KMS-11 (cell line): ENCODE results near the gene BLVRA.
"Not testable (repeated sequence)": the region's sequence is repeated elsewhere in the genome, so short reads cannot be mapped to it uniquely, and the experiment has no call there.

ENCODE experiments used
- H2AFZ ChIP-seq: fragments of 200-600 bp; sonication (generic); 2 replicates; pipeline ENCODE4 v1.6.1; 2016; ENCODE audit warnings: antibody characterized with exemption, mixed run types, low read depth
- H3K27ac ChIP-seq: fragments of 200-600 bp; sonication (generic); 2 replicates; pipeline ENCODE4 v1.6.1; 2016; ENCODE audit warnings: mild to moderate bottlenecking, mixed run types
- H3K27me3 ChIP-seq: fragments of 200-600 bp; sonication (generic); 2 replicates; pipeline ENCODE4 v1.6.1; 2017; ENCODE audit warnings: mild to moderate bottlenecking, low read depth, mixed run types, moderate library complexity; ENCODE audit not compliant: insufficient read depth
- H3K36me3 ChIP-seq: fragments of 200-600 bp; sonication (generic); 2 replicates; pipeline ENCODE4 v1.6.1; 2017; ENCODE audit warnings: mild to moderate bottlenecking, mixed run types; ENCODE audit not compliant: insufficient read depth
- H3K4me1 ChIP-seq: fragments of 200-600 bp; sonication (generic); 2 replicates; pipeline ENCODE4 v1.6.1; 2016; ENCODE audit warnings: mild to moderate bottlenecking, low read depth, mixed run types; ENCODE audit not compliant: poor library complexity, severe bottlenecking
- H3K4me2 ChIP-seq: fragments of 200-600 bp; sonication (generic); 2 replicates; pipeline ENCODE4 v1.7.0; 2016; ENCODE audit warnings: mild to moderate bottlenecking, mixed run types
- H3K4me3 ChIP-seq: fragments of 200-600 bp; sonication (generic); IDR thresholded peaks from 2 replicates; pipeline ENCODE4 v1.6.1; 2017; ENCODE audit warnings: low read depth, low read length, mixed read lengths; ENCODE audit not compliant: insufficient read depth
- H3K79me2 ChIP-seq: fragments of 200-600 bp; sonication (generic); 2 replicates; pipeline ENCODE4 v1.6.1; 2016; ENCODE audit warnings: low read depth, mixed run types; ENCODE audit not compliant: insufficient read depth
- H3K9ac ChIP-seq: fragments of 200-600 bp; sonication (generic); 2 replicates; pipeline ENCODE4 v1.6.1; 2016; ENCODE audit warnings: mild to moderate bottlenecking, mixed run types
- H4K20me1 ChIP-seq: fragments of 200-600 bp; sonication (generic); 2 replicates; pipeline ENCODE4 v1.6.1; 2016; ENCODE audit warnings: mild to moderate bottlenecking, mixed run types; ENCODE audit not compliant: insufficient read depth
- TF ChIP-seq, protein P1 (sequence below): fragments of 200-600 bp; sonication (generic); conservative IDR thresholded peaks from 2 replicates; pipeline ENCODE4 v1.6.1; 2017; ENCODE audit warnings: low read depth, mild to moderate bottlenecking, antibody characterized with exemption, low read length, moderate library complexity, mixed read lengths

The BLVRA gene

DNA sequence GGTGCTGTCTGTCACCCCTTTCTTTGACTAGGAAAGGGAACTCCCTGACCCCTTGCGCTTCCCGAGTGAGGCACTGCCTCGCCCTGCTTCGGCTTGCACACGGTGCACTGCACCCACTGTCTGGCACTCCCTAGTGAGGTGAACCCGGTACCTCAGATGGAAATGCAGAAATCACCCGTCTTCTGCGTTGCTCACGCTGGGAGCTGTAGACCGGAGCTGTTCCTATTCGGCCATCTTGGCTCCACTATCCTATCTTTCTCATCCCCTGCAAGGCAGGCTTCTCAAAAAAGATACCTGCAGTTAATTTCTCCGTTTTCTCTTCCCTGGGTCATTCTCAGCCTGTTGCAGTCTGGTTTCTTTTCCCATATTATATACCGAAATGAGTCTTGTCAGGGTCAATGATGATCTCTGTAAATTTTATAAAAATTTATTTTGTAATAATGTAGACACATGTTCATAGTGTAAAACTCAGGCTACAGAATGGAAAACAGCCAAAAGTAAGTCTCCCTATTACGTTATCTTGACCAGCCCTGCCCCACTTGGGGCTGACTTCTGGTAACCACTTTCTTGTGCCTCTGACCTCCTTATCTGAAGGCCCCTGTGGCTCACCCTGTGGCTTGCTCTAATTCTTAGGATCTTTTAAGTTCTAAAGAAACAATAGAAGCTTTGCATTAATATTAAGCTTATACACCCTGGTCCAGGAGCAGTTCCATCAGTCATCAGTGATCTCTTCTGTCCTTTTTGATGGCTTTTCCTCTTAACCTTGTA lies 20.7 kb downstream of the BLVRA start:
- H3K36me3 ChIP-seq: no peaks in the 10 kb centered on the region
- TF ChIP-seq, protein P1, sequence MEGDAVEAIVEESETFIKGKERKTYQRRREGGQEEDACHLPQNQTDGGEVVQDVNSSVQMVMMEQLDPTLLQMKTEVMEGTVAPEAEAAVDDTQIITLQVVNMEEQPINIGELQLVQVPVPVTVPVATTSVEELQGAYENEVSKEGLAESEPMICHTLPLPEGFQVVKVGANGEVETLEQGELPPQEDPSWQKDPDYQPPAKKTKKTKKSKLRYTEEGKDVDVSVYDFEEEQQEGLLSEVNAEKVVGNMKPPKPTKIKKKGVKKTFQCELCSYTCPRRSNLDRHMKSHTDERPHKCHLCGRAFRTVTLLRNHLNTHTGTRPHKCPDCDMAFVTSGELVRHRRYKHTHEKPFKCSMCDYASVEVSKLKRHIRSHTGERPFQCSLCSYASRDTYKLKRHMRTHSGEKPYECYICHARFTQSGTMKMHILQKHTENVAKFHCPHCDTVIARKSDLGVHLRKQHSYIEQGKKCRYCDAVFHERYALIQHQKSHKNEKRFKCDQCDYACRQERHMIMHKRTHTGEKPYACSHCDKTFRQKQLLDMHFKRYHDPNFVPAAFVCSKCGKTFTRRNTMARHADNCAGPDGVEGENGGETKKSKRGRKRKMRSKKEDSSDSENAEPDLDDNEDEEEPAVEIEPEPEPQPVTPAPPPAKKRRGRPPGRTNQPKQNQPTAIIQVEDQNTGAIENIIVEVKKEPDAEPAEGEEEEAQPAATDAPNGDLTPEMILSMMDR: no peak
- no peaks in the 10 kb centered on the region for H3K79me2 ChIP-seq
- no peaks in the 10 kb centered on the region for H4K20me1 ChIP-seq
- no peak overlapping the region for H3K9ac ChIP-seq
- H3K4me3 ChIP-seq: no peak overlapping the region
- H3K27me3 ChIP-seq: no peaks in the 10 kb centered on the region
- H3K4me1 ChIP-seq: peaks cover 12% of the 10 kb centered on the region
- no peak overlapping the region for H3K27ac ChIP-seq
- H2AFZ ChIP-seq: no peak overlapping the region
- H3K4me2 ChIP-seq: no peak overlapping the region

DNA sequence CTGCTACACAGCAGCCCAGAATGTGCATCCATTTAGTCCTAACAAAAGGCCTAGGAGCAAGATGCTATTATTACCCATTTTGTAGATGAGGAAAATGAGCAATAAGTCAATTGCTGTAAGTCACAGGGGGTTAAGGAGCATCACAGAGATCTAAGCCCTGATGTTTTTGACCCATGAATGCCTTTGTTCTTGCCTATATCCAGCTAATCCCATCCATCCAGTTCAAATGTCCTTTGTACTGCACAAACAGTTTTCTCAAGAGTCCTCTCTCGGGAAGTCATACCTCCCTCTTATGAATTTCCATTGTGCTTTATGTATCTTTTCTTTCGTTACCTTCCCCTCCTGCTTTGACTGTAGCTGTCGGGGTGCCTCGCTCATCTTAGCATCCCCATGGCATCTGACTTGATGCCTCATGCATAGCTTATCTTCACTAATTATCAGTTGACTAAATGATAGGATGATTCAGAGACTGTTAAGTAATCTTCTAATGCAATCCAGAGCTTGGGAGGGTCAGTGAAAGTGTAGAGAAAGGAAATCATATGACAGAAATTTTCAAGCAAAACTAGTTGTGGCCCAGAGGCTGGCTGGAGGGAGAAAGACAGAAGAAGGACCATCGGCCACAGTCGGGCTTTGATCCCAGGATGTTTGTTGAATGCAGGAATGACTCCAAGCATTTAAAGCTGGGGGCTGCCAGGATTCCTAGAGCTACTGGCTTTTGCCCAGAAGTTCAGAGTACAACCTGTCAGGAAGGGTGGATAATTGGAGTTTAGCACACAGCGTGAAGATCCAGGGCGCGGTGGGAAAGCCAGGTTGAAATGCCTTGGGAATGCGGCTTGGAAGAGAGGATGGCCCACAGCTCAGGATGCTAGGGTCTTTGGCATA lies 23.5 kb downstream of the BLVRA start:
- TF ChIP-seq, protein P1: no peak
- Histone ChIP-seq H2AFZ (no peak overlapping the region), H3K36me3 (no peaks in the 10 kb centered on the region), H3K4me3 (no peak overlapping the region), H4K20me1 (no peaks in the 10 kb centered on the region), H3K27ac (no peak overlapping the region), H3K27me3 (no peaks in the 10 kb centered on the region), H3K9ac (no peak overlapping the region), H3K79me2 (no peaks in the 10 kb centered on the region), H3K4me2 (no peak overlapping the region; the same call in 1 of the 2 replicates), H3K4me1 (peaks cover 23% of the 10 kb centered on the region)

DNA sequence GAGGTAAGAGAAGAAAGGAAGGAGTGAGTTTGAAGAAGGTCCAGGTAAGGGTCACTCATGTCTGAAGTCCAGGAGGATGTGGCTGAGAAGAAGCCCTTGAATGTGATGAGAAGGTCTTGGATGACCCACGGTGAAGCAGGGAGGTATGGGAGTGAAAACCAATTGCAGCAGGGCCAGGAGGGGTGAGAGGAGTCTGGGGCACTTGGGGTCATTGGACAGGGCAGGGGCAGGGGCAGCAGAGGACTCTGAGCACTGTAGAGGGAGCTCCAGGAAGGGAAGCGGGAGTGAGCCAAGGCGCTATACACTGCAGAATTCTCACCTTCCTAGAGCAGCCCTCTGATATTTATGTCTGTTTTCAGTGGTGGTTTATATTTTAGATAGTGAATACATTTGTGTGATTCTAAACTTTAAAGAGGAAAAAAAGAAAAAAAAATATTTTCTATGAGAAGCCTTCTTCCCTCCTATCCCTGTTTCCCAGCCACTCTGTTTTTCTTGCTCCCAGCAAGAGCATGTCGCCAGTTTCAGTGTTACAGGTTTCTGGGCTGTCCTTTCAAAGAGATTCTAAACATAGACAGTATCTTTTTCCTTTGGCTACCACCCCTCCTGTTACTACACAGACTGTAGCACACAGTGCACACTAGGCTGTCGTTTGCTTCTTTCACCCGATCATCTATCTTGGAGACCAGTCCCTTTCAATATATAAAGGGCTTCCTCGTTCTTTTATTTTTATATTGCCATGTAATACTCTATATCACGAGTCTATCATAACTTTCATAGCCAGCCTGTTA lies 24.5 kb downstream of the BLVRA start:
- H3K9ac ChIP-seq: no peak overlapping the region
- no peaks in the 10 kb centered on the region for H4K20me1 ChIP-seq
- H3K4me2 ChIP-seq: peak overlapping the region; percentile 18; the same call in 1 of the 2 replicates
- no peaks in the 10 kb centered on the region for H3K27me3 ChIP-seq
- no peak overlapping the region for H3K4me3 ChIP-seq
- no peaks in the 10 kb centered on the region for H3K36me3 ChIP-seq
- H3K4me1 ChIP-seq: peaks cover 23% of the 10 kb centered on the region
- H2AFZ ChIP-seq: no peak overlapping the region
- H3K27ac ChIP-seq: no peak overlapping the region
- TF ChIP-seq, protein P1: no peak
- H3K79me2 ChIP-seq: no peaks in the 10 kb centered on the region

DNA sequence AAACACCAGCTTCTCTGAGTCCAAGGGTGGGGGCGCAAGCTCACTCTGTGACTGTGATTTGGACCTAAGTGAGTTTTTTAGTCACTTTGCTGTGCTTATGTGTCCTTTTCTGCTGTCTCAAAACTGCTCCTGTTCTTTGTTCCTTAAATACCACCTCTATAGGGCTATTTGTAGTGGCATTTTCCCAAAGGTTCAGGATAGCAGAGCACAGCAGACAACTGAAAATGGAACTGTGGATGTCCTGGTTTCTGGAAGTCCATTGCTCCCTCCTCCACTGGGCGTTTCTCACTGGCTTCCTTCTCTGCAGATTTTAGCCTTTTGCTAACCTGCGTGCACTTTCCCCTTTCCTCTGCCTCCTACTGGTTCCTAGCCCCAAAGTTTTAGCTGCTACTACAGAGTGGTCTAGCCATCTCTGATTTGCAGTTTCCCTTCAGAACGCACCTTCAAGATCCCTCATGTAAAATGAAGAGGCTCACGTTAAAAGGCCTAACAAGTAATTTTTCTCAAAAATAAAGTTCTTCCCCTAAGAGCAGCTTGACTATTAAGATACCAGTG lies 25.6 kb downstream of the BLVRA start:
- Histone ChIP-seq H3K4me2 (peak overlapping the region; percentile 18; the same call in 1 of the 2 replicates), H4K20me1 (no peaks in the 10 kb centered on the region), H3K4me3 (no peak overlapping the region), H3K4me1 (peaks cover 23% of the 10 kb centered on the region), H3K79me2 (no peaks in the 10 kb centered on the region), H3K36me3 (no peaks in the 10 kb centered on the region), H3K27ac (peak overlapping the region; percentile 29; the same call in 1 of the 2 replicates), H3K27me3 (no peaks in the 10 kb centered on the region), H2AFZ (no peak overlapping the region), H3K9ac (no peak overlapping the region)
- TF ChIP-seq, protein P1: no peak

DNA sequence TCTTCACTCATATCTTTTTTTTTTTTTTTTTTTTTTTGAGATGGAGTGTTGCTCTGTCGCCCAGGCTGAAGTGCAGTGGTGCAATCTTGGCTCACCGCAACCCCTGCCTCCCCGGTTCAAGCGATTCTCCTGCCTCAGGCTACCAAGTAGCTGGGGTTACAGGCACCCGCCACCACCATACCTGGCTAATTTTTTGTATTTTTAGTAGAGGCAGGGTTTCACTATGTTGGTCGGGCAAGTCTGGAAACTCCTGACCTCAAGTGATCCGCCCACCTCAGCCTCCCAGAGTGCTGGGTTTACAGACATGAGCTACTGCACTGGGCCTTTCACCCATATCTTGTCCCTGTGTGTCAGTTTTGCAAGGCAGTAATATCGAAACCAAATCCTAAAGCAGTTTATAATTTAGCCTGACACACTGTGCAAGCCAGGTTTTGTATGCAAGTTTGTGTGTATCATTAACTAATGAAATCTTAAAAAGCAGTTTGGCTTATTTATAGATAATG lies 26.2 kb downstream of the BLVRA start:
- not testable (repeated sequence) for H3K4me3 ChIP-seq, H3K9ac ChIP-seq, H3K79me2 ChIP-seq, H2AFZ ChIP-seq, H4K20me1 ChIP-seq, H3K36me3 ChIP-seq, H3K27me3 ChIP-seq
- H3K4me1 ChIP-seq: peaks cover 23% of the 10 kb centered on the region
- H3K4me2 ChIP-seq: peak overlapping the region; percentile 18
- peak overlapping the region; percentile 29; the same call in 1 of the 2 replicates for H3K27ac ChIP-seq
